ENCODE data around the gene PAX8.

Gene PAX8

GRCh38 chr2:113190871-113191270 lies 87.8 kb downstream of the PAX8 start:
- Histone ChIP-seq H2AFZ (ENCODE audit: low read depth, low read length) (no peak overlapping the region), H3K9ac (ENCODE audit: low read length) (no peak overlapping the region), H3K79me2 (ENCODE audit: low read length) (no peaks in the 10 kb centered on the region), H3K4me3 (ENCODE audit: low read length) (no peak overlapping the region), H3K27me3 (ENCODE audit: low read depth, low read length) (no peaks in the 10 kb centered on the region), H3K4me1 (ENCODE audit: low read length) (no peaks in the 10 kb centered on the region), H3K4me2 (ENCODE audit: low read length) (no peak overlapping the region), H4K20me1 (ENCODE audit: insufficient read depth, low read length) (peaks cover 8% of the 10 kb centered on the region; the same call in 1 of the 2 replicates), H3K36me3 (replicated peaks; ENCODE audit: low read depth, low read length) (peaks cover 44% of the 10 kb centered on the region), H3K9me3 (ENCODE audit: insufficient read depth, low read length) (no peaks in the 10 kb centered on the region), H3K27ac (ENCODE audit: low read length) (no peak overlapping the region)
- TF ChIP-seq EZH2phosphoT487 (IDR thresholded peaks at IDR 0.05; ENCODE audit: low read depth) (no peak), CTCF (IDR thresholded peaks at IDR 0.05; ENCODE audit: low read depth, low read length) (no peak)

GRCh38 chr2:113187771-113188170 lies 91.0 kb downstream of the PAX8 start:
- H3K4me3 ChIP-seq (ENCODE audit: low read length) = no peak overlapping the region
- no peaks in the 10 kb centered on the region for H3K4me1 ChIP-seq (ENCODE audit: low read length)
- H3K27me3 ChIP-seq (ENCODE audit: low read depth, low read length) = no peaks in the 10 kb centered on the region
- no peak overlapping the region for H3K9ac ChIP-seq (ENCODE audit: low read length)
- peaks cover 24% of the 10 kb centered on the region for H3K36me3 ChIP-seq (replicated peaks; ENCODE audit: low read depth, low read length)
- no peak for TF ChIP-seq EZH2phosphoT487 (IDR thresholded peaks at IDR 0.05; ENCODE audit: low read depth)
- TF ChIP-seq CTCF (IDR thresholded peaks at IDR 0.05; ENCODE audit: low read depth, low read length) = no peak
- H2AFZ ChIP-seq (ENCODE audit: low read depth, low read length) = no peak overlapping the region
- H3K27ac ChIP-seq (ENCODE audit: low read length) = no peak overlapping the region
- no peak overlapping the region for H3K4me2 ChIP-seq (ENCODE audit: low read length)
- H4K20me1 ChIP-seq (ENCODE audit: insufficient read depth, low read length) = peaks cover 17% of the 10 kb centered on the region
- no peaks in the 10 kb centered on the region for H3K79me2 ChIP-seq (ENCODE audit: low read length)
- no peaks in the 10 kb centered on the region for H3K9me3 ChIP-seq (ENCODE audit: insufficient read depth, low read length)

- no peak overlapping the region for H3K4me2 ChIP-seq (ENCODE audit: low read length)
- H4K20me1 ChIP-seq (ENCODE audit: insufficient read depth, low read length) = peaks cover 22% of the 10 kb centered on the region
- H3K36me3 ChIP-seq (replicated peaks; ENCODE audit: low read depth, low read length) = peaks cover 20% of the 10 kb centered on the region
Measured at GRCh38 chr2:113186433-113186796, 92.3 kb downstream of the PAX8 start.

GRCh38 chr2:113185664-113186432 lies 92.9 kb downstream of the PAX8 start:
- Histone ChIP-seq H3K9me3 (ENCODE audit: insufficient read depth, low read length) (no peaks in the 10 kb centered on the region), H3K27me3 (ENCODE audit: low read depth, low read length) (no peaks in the 10 kb centered on the region), H3K4me3 (ENCODE audit: low read length) (no peak overlapping the region), H3K9ac (ENCODE audit: low read length) (no peak overlapping the region), H3K36me3 (replicated peaks; ENCODE audit: low read depth, low read length) (peaks cover 17% of the 10 kb centered on the region), H3K4me2 (ENCODE audit: low read length) (no peak overlapping the region), H4K20me1 (ENCODE audit: insufficient read depth, low read length) (peaks cover 26% of the 10 kb centered on the region), H3K27ac (ENCODE audit: low read length) (no peak overlapping the region), H3K4me1 (ENCODE audit: low read length) (no peaks in the 10 kb centered on the region), H2AFZ (ENCODE audit: low read depth, low read length) (no peak overlapping the region), H3K79me2 (ENCODE audit: low read length) (no peaks in the 10 kb centered on the region)
- TF ChIP-seq EZH2phosphoT487 (IDR thresholded peaks at IDR 0.05; ENCODE audit: low read depth) (no peak), CTCF (IDR thresholded peaks at IDR 0.05; ENCODE audit: low read depth, low read length) (no peak)

More at GRCh38 chr2:113186433-113186796, 92.3 kb downstream of the PAX8 start:
- Histone ChIP-seq H3K4me3 (ENCODE audit: low read length) (no peak overlapping the region), H2AFZ (ENCODE audit: low read depth, low read length) (no peak overlapping the region), H3K9me3 (ENCODE audit: insufficient read depth, low read length) (no peaks in the 10 kb centered on the region), H3K4me1 (ENCODE audit: low read length) (no peaks in the 10 kb centered on the region), H3K9ac (ENCODE audit: low read length) (no peak overlapping the region), H3K27ac (ENCODE audit: low read length) (no peak overlapping the region), H3K27me3 (ENCODE audit: low read depth, low read length) (no peaks in the 10 kb centered on the region), H3K79me2 (ENCODE audit: low read length) (no peaks in the 10 kb centered on the region)
- TF ChIP-seq EZH2phosphoT487 (IDR thresholded peaks at IDR 0.05; ENCODE audit: low read depth) = no peak
- TF ChIP-seq CTCF (IDR thresholded peaks at IDR 0.05; ENCODE audit: low read depth, low read length) = no peak
